CD4-positive, CD25-positive, alpha-beta regulatory T cell (primary cell): ENCODE results near the gene LEP. TPM values are rescaled to one million over a fixed set of nuclear protein-coding genes. Genes with fewer than 3 reads are reported as not detected.

Source experiments
- ATAC-seq, 2 donors: fragments of 150-1000 bp; cut with Tn5 transposase; one replicate each; pipeline ENCODE4 v1.10.0; 2021; ENCODE audit warnings: low read depth in 2 of 2, moderate number of reproducible peaks in 2 of 2, moderate library complexity in 1 of 2
- DNase-seq, 3 donors: peaks; one replicate each; pipeline versions ENCODE4 v3.0.0 to v3.0.0-alpha.2; 2012 to 2022; ENCODE audit warnings: mixed read lengths in 1 of 3
- H3K27ac ChIP-seq: one replicate; pipeline ENCODE4 v1.7.0; 2013; ENCODE audit warnings: mild to moderate bottlenecking, low read length; ENCODE audit not compliant: insufficient read depth, poor library complexity, severe bottlenecking
- H3K27me3 ChIP-seq: one replicate; pipeline ENCODE4 v1.7.0; 2013; ENCODE audit warnings: low read length; ENCODE audit not compliant: control insufficient read depth, insufficient read depth
- H3K36me3 ChIP-seq: one replicate; pipeline ENCODE4 v1.7.0; 2013; ENCODE audit warnings: mild to moderate bottlenecking, low read length, moderate library complexity; ENCODE audit not compliant: control insufficient read depth, insufficient read depth
- H3K4me1 ChIP-seq: 2 replicates; pipeline ENCODE4 v1.7.0; 2013; ENCODE audit warnings: mild to moderate bottlenecking, low read length; ENCODE audit not compliant: insufficient read depth, control insufficient read depth, poor library complexity, severe bottlenecking
- H3K4me3 ChIP-seq: one replicate; pipeline ENCODE4 v1.7.0; 2013; ENCODE audit warnings: low read depth, mild to moderate bottlenecking, low read length, moderate library complexity
- H3K9me3 ChIP-seq, 2 experiments: 1 replicate in 1 of 2; 2 replicates in 1 of 2; pipeline ENCODE4 v1.7.0; 2013; ENCODE audit warnings: low read length in 2 of 2, mild to moderate bottlenecking in 1 of 2, moderate library complexity in 1 of 2; ENCODE audit not compliant: control insufficient read depth in 2 of 2
- H3K27ac Mint-ChIP-seq, 3 donors: one replicate each; pipeline ENCODE4 v1.8.0; 2020 to 2022; ENCODE audit warnings: mild to moderate bottlenecking in 3 of 3, mixed read lengths in 3 of 3, moderate library complexity in 2 of 3
- H3K27me3 Mint-ChIP-seq: one replicate; pipeline ENCODE4 v1.8.0; 2022; ENCODE audit warnings: mild to moderate bottlenecking, mixed read lengths
- H3K36me3 Mint-ChIP-seq: one replicate; pipeline ENCODE4 v1.8.0; 2020; ENCODE audit warnings: mixed read lengths
- H3K4me1 Mint-ChIP-seq, 4 donors: one replicate each; pipeline ENCODE4 v1.8.0; 2020 to 2022; ENCODE audit warnings: mixed read lengths in 4 of 4, mild to moderate bottlenecking in 1 of 4
- H3K4me3 Mint-ChIP-seq, 4 donors: one replicate each; pipeline ENCODE4 v1.8.0; 2020 to 2022; ENCODE audit warnings: mild to moderate bottlenecking in 4 of 4, mixed read lengths in 4 of 4, moderate library complexity in 3 of 4
- H3K9me3 Mint-ChIP-seq, 7 donors: one replicate each; pipeline ENCODE4 v1.8.0; 2020 to 2022; ENCODE audit warnings: mixed read lengths in 7 of 7, mild to moderate bottlenecking in 3 of 7, moderate library complexity in 2 of 7
- polyA plus RNA-seq, 4 donors: library from polyadenylated mRNA; unstranded; fragments of 300-500 nt; fragmentation: Illumina TruSeq; gene quantifications; one replicate each; pipeline ENCODE4 v1.2.3, GENCODE V29; 2021
- total RNA-seq: library from RNA; stranded (reverse); gene quantifications from one replicate; pipeline ENCODE4 v1.2.3, GENCODE V29; 2022

Gene LEP
- total and polyA plus RNA-seq, 5 donors from 2014 or later = not detected

DNA sequence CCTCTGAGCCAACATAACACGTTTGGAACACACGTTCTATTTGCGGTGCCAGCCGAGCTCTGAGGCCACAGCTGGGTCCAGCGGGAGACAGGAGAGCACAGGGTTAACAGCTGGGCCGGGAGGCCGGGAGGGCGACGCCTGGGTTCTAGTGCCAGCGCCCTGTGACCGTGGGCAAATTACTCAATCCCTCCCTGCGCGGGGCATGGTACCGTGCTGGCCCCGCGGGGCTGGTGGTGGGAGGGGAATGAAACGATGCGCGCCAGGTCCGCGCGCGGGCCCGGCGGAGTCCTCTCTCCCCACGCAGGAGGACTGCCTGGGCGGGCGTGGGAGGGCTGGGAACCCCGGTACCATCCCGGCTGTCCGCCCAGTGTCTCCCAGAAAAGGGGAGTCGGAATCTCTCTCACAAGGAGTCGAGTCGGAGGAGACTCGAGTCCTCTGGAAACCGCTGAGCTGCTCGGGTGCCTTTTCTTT, 30.4 kb downstream of the LEP start:
- no peak overlapping the region for H3K27ac Mint-ChIP-seq

DNA sequence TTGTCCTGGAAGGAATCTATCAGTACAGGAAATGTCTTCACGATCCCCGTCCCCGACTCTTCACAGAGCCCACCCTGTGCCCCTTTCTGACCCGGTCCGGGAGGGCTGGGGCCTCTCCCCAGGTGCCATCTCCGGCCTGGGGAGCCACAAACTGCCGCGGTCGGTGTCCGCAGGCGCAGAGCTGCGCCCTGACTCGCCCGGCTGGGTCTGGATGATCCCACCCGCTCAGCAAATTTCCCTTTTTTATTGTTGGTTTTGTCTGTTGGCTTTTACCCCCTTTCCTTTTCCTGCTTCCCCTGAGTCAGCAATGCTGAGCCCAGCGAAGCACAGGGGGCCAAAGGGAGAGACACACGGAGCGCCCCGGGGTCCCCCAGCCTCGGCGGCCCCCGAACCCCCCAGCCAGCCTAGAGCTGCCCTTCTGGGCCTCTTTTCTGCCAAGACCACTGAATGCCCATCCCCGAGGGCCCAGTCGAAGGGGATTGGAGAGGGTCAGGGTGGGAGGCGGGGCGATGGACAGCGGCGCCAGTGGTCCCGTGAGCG, 30.9 kb downstream of the LEP start:
- H3K27me3 Mint-ChIP-seq = peaks cover 26% of the 10 kb centered on the region
- Histone ChIP-seq H3K27me3 (peaks cover 2% of the 10 kb centered on the region), H3K9me3 (no peaks in the 10 kb centered on the region), H3K4me1 (no peaks in the 10 kb centered on the region), H3K4me3 (no peak overlapping the region), H3K36me3 (no peaks in the 10 kb centered on the region), H3K27ac (no peak overlapping the region)
- H3K4me1 Mint-ChIP-seq = peaks cover 0 to 3% (median 0%) of the 10 kb centered on the region in 4 donors
- DNase-seq (no peak), ATAC-seq (no peak)
- no peak overlapping the region for H3K27ac Mint-ChIP-seq
- H3K36me3 Mint-ChIP-seq = no peaks in the 10 kb centered on the region
- H3K9me3 Mint-ChIP-seq = peaks cover 0 to 1% (median 0%) of the 10 kb centered on the region in 7 donors
- H3K4me3 Mint-ChIP-seq = no peak overlapping the region

More for the DNA sequence above, 30.4 kb downstream of the LEP start:
- Histone ChIP-seq H3K36me3 (no peaks in the 10 kb centered on the region), H3K9me3 (no peaks in the 10 kb centered on the region), H3K27me3 (peaks cover 2% of the 10 kb centered on the region), H3K4me1 (no peaks in the 10 kb centered on the region), H3K4me3 (no peak overlapping the region), H3K27ac (no peak overlapping the region)
- peaks cover 0 to 3% (median 0%) of the 10 kb centered on the region in 4 donors for H3K4me1 Mint-ChIP-seq
- ATAC-seq (no peak), DNase-seq (no peak)
- H3K36me3 Mint-ChIP-seq = no peaks in the 10 kb centered on the region
- H3K27me3 Mint-ChIP-seq = peaks cover 24% of the 10 kb centered on the region
- H3K9me3 Mint-ChIP-seq = peaks cover 0 to 1% (median 0%) of the 10 kb centered on the region in 7 donors
- H3K4me3 Mint-ChIP-seq = no peak overlapping the region

DNA sequence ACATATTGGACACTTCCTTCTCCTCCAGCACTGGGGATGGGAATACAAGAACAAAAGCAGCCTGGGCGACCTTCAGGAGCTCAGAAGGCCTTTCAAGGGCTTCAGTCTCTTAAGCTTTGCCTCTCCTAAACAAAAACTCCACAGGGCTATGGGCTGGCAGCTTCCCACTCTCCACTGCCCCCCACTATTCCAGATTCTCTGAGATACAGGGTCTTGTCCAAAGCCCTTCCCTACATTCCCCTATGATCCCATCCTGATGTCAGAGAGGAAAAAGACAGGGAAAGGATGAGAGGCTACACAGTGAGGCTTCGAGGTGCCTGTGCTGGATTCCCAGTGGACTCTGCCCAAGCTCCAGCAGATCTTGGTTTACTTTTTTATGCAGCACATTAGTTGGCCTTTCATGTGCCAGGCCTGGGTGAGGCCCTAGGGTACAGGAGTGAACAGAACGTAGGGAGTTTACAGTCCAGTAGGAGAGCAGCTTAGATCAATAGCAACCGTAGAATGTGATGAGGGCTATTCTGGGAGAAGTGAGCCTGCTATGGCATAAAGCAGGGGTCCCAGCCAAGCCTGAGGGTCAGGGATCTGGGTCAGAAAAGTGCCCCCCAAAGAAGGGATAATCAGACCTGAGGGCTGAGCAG, 33.3 kb downstream of the LEP start:
- no peak overlapping the region for H3K4me3 ChIP-seq
- Mint-ChIP-seq H3K27me3 (peaks cover 14% of the 10 kb centered on the region), H3K9me3 (peaks cover 0 to 9% (median 4%) of the 10 kb centered on the region in 7 donors), H3K27ac (no peak overlapping the region), H3K4me3 (no peak overlapping the region), H3K36me3 (peaks cover 4% of the 10 kb centered on the region), H3K4me1 (peaks cover 0 to 3% (median 0%) of the 10 kb centered on the region in 4 donors)
- peaks cover 0 to 3% of the 10 kb centered on the region in 2 experiments for H3K9me3 ChIP-seq
- H3K4me1 ChIP-seq = no peaks in the 10 kb centered on the region
- no peak overlapping the region for H3K27ac ChIP-seq
- H3K27me3 ChIP-seq = peaks cover 2% of the 10 kb centered on the region
- no peaks in the 10 kb centered on the region for H3K36me3 ChIP-seq
- ATAC-seq (no peak), DNase-seq (no peak)

DNA sequence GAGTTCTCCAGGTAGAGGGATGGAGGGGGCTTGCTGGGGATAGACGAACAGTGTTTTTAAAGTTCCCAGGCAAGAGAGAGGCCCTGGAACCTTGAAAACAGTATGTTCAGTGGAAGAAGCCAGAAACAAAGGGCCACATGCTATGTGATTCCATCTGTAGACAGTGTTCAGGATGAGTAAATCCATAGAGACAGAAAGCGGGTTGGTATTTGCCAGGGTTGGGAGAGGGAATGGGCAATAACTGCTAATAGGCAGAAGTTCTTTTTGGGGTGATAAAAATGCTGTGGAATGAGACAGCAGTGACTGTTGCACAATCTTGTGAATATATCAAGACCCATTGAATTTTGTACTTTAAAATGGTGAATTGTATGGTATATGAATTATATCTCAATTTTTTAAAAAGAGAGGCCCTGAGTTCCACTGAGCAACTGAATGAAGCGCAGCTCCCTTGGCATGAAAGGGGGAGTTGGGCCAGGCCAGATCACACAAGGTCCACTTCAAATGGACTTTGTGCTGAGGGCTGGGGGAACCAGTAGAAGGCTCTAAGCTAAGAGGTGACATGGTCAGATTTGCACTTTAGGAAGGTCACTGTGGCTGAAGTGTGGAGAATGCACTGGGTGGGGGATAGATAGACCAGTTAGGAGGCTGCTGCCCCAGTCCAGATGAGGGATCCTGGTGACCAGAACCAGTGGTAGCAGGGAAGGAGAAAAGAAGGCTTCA, 34.0 kb downstream of the LEP start:
- DNase-seq = no peak
- H3K36me3 ChIP-seq = no peaks in the 10 kb centered on the region
- Mint-ChIP-seq H3K27ac (no peak overlapping the region), H3K9me3 (peaks cover 0 to 15% (median 4%) of the 10 kb centered on the region in 7 donors), H3K4me1 (peaks cover 0 to 3% (median 0%) of the 10 kb centered on the region in 4 donors), H3K36me3 (peaks cover 9% of the 10 kb centered on the region), H3K27me3 (peaks cover 14% of the 10 kb centered on the region), H3K4me3 (no peak overlapping the region)
- H3K27ac ChIP-seq = no peak overlapping the region
- no peak for ATAC-seq
- no peaks in the 10 kb centered on the region for H3K27me3 ChIP-seq
- H3K9me3 ChIP-seq = peaks cover 3 to 7% of the 10 kb centered on the region in 2 experiments
- no peaks in the 10 kb centered on the region for H3K4me1 ChIP-seq
- H3K4me3 ChIP-seq = no peak overlapping the region

- Mint-ChIP-seq H3K27ac (no peak overlapping the region), H3K36me3 (peaks cover 11% of the 10 kb centered on the region), H3K9me3 (peaks cover 0 to 17% (median 5%) of the 10 kb centered on the region in 7 donors), H3K27me3 (peaks cover 14% of the 10 kb centered on the region), H3K4me3 (no peak overlapping the region), H3K4me1 (peaks cover 0 to 3% (median 0%) of the 10 kb centered on the region in 4 donors)
- Histone ChIP-seq H3K9me3 (peaks cover 9 to 11% of the 10 kb centered on the region in 2 experiments), H3K4me3 (no peak overlapping the region), H3K36me3 (no peaks in the 10 kb centered on the region), H3K27me3 (no peaks in the 10 kb centered on the region), H3K4me1 (no peaks in the 10 kb centered on the region), H3K27ac (no peak overlapping the region)
- DNase-seq (no peak), ATAC-seq (no peak)
These were observed 34.6 kb downstream of the LEP start for GRCh38 chr7:128275681-128276080.

DNA sequence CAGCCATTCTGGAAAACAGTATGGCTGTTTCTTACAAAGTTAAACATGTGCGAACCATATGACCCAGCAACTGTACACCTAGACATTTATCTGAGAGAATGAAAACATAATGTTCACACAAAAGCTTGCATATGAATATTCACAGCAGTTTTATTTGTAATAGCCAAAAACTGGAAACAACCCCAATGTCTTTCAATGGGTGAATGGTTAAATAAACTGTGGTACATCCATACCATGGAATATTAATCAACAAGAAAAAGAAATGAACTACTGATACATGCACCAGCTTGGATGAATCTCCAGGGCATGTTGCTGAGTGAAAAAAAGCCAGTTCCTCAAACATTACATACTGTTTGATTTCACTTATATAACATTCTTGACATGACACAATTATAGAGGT, 37.3 kb downstream of the LEP start:
- ATAC-seq = no peak
- H3K9me3 Mint-ChIP-seq = peaks cover 3 to 21% (median 6%) of the 10 kb centered on the region in 7 donors
- H3K27me3 Mint-ChIP-seq = peaks cover 19% of the 10 kb centered on the region
- Histone ChIP-seq H3K9me3 (peaks cover 9 to 11% of the 10 kb centered on the region in 2 experiments), H3K27me3 (no peaks in the 10 kb centered on the region), H3K4me1 (no peaks in the 10 kb centered on the region), H3K36me3 (no peaks in the 10 kb centered on the region), H3K4me3 (no peak overlapping the region), H3K27ac (no peak overlapping the region)
- no peak for DNase-seq
- H3K4me1 Mint-ChIP-seq = no peaks in the 10 kb centered on the region
- H3K4me3 Mint-ChIP-seq = no peak overlapping the region
- H3K36me3 Mint-ChIP-seq = peaks cover 20% of the 10 kb centered on the region
- H3K27ac Mint-ChIP-seq = no peak overlapping the region

GRCh38 chr7:128279124-128279713, 38.1 kb downstream of the LEP start:
- Mint-ChIP-seq H3K4me3 (no peak overlapping the region), H3K27me3 (peaks cover 13% of the 10 kb centered on the region), H3K27ac (no peak overlapping the region), H3K4me1 (no peaks in the 10 kb centered on the region), H3K9me3 (peaks cover 3 to 21% (median 6%) of the 10 kb centered on the region in 7 donors), H3K36me3 (peaks cover 20% of the 10 kb centered on the region)
- no peaks in the 10 kb centered on the region for H3K27me3 ChIP-seq
- DNase-seq (no peak), ATAC-seq (no peak)
- no peak overlapping the region for H3K4me3 ChIP-seq
- no peaks in the 10 kb centered on the region for H3K4me1 ChIP-seq
- H3K27ac ChIP-seq = no peak overlapping the region
- H3K36me3 ChIP-seq = no peaks in the 10 kb centered on the region
- peaks cover 9 to 11% of the 10 kb centered on the region in 2 experiments for H3K9me3 ChIP-seq
